Measurements from ENCODE around the gene SLC2A6.

The SLC2A6 gene

GRCh38 chr9:133430244-133430643 lies 48.7 kb downstream of the SLC2A6 start:
- no peak for FAIRE-seq

GRCh38 chr9:133429641-133430161 lies 49.2 kb downstream of the SLC2A6 start:
- FAIRE-seq = no peak

GRCh38 chr9:133429214-133429613 lies 49.7 kb downstream of the SLC2A6 start:
- FAIRE-seq = no peak

- no peak for FAIRE-seq
These were observed 50.2 kb downstream of the SLC2A6 start for GRCh38 chr9:133428617-133429101.

GRCh38 chr9:133427658-133428348 lies 51.1 kb downstream of the SLC2A6 start:
- no peak for FAIRE-seq

- FAIRE-seq = no peak
These were observed 52.9 kb downstream of the SLC2A6 start for GRCh38 chr9:133426011-133426410.

- no peak for FAIRE-seq
These were observed 53.8 kb downstream of the SLC2A6 start for GRCh38 chr9:133425049-133425632.

- FAIRE-seq = no peak
These were observed 54.7 kb downstream of the SLC2A6 start for GRCh38 chr9:133424187-133424586.

GRCh38 chr9:133423216-133423615 lies 55.7 kb downstream of the SLC2A6 start:
- no peak for FAIRE-seq

- FAIRE-seq = no peak
These were observed 57.0 kb downstream of the SLC2A6 start, which contains the start of gene ADAMTS13 for GRCh38 chr9:133421615-133422542. Gene ADAMTS13, plus strand, starts transcription at chr9:133422367. Its CDS starts 77 bp downstream, at chr9:133422444.
